ENCODE data around the gene GPRC5D. TPM values are rescaled to one million over a fixed set of nuclear protein-coding genes. Genes with fewer than 3 reads are reported as not detected.

Gene GPRC5D
- total RNA-seq, 1 donor from 2014 or later = not detected

- no peak for DNase-seq (ENCODE audit: low read depth)
- TF ChIP-seq, protein P1, sequence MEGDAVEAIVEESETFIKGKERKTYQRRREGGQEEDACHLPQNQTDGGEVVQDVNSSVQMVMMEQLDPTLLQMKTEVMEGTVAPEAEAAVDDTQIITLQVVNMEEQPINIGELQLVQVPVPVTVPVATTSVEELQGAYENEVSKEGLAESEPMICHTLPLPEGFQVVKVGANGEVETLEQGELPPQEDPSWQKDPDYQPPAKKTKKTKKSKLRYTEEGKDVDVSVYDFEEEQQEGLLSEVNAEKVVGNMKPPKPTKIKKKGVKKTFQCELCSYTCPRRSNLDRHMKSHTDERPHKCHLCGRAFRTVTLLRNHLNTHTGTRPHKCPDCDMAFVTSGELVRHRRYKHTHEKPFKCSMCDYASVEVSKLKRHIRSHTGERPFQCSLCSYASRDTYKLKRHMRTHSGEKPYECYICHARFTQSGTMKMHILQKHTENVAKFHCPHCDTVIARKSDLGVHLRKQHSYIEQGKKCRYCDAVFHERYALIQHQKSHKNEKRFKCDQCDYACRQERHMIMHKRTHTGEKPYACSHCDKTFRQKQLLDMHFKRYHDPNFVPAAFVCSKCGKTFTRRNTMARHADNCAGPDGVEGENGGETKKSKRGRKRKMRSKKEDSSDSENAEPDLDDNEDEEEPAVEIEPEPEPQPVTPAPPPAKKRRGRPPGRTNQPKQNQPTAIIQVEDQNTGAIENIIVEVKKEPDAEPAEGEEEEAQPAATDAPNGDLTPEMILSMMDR (conservative IDR thresholded peaks at IDR 0.05; ENCODE audit: low read depth, low read length) = no peak
- peak overlapping the region; percentile 96 for H3K4me3 ChIP-seq (ENCODE audit: low read depth, low read length)
Measured at GRCh38 chr12:12998248-12998647, 46.3 kb upstream of the GPRC5D start.

GRCh38 chr12:12997734-12998133 is 45.8 kb upstream of the GPRC5D start:
- H3K4me3 ChIP-seq (ENCODE audit: low read depth, low read length) = no peak overlapping the region
- TF ChIP-seq, protein P1 (conservative IDR thresholded peaks at IDR 0.05; ENCODE audit: low read depth, low read length) = no peak
- no peak for DNase-seq (ENCODE audit: low read depth)

- H3K4me3 ChIP-seq (ENCODE audit: low read depth, low read length) = no peak overlapping the region
Measured at GRCh38 chr12:12997156-12997555, 45.2 kb upstream of the GPRC5D start.

DNA sequence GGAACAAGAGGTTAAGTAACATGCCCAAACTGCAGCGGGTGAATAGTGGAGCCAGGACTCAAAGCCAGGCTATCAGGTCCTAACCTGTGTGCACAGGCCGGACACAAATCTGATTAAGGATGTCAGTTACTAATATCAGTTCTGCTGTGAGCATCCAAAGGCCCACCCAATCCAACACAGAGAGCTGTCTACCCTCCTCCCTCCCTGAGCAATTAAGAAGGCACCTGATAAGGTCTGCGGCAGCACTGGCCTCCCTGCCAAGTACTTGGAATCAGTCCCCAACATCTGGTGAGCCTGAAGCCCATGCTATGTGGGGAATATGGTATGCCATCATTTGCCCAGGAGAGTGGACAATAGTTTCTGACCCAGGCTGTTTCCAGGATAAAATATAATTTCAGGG is 44.2 kb upstream of the GPRC5D start:
- no peak for DNase-seq (ENCODE audit: low read depth)
- no peak overlapping the region for H3K4me3 ChIP-seq (ENCODE audit: low read depth, low read length)
- TF ChIP-seq, protein P1 (conservative IDR thresholded peaks at IDR 0.05; ENCODE audit: low read depth, low read length) = no peak

More at GRCh38 chr12:12997156-12997555, 45.2 kb upstream of the GPRC5D start:
- TF ChIP-seq, protein P1 (conservative IDR thresholded peaks at IDR 0.05; ENCODE audit: low read depth, low read length) = no peak
- no peak for DNase-seq (ENCODE audit: low read depth)

DNA sequence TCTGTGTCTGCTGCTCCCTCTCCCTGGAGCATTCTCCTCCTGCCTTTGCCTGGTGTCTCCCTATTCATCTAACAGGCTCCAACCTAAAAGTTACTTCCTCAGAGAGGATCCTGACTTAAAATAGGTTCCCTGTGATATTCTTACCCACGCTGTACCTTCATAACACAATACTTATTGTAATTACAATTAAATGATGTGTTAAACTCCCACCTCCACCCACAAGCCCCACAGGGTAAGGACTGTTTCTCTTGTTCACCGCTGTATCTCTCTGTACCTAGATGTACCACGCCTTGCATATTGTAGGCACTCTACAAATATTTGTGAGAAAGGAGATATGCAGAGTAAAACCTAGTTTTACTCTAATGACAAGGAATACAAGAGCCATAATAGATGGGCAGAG is 43.1 kb upstream of the GPRC5D start:
- TF ChIP-seq, protein P1 (conservative IDR thresholded peaks at IDR 0.05; ENCODE audit: low read depth, low read length) = no peak
- DNase-seq (ENCODE audit: low read depth) = no peak
- no peak overlapping the region for H3K4me3 ChIP-seq (ENCODE audit: low read depth, low read length)

- TF ChIP-seq, protein P1 (conservative IDR thresholded peaks at IDR 0.05; ENCODE audit: low read depth, low read length) = no peak
- no peak for DNase-seq (ENCODE audit: low read depth)
- H3K4me3 ChIP-seq (ENCODE audit: low read depth, low read length) = no peak overlapping the region
Measured at GRCh38 chr12:12993367-12993766, 41.4 kb upstream of the GPRC5D start.

GRCh38 chr12:12992418-12993130 is 40.6 kb upstream of the GPRC5D start:
- DNase-seq (ENCODE audit: low read depth) = peak; percentile 74
- peak overlapping the region; percentile 16 for H3K4me3 ChIP-seq (ENCODE audit: low read depth, low read length)
- TF ChIP-seq, protein P1 (conservative IDR thresholded peaks at IDR 0.05; ENCODE audit: low read depth, low read length) = no peak
